Amniotic epithelial cell (primary cell): Measurements from ENCODE around the gene TFPI.
"Not testable (repeated sequence)": the region's sequence is repeated elsewhere in the genome, so short reads cannot be mapped to it uniquely, and the experiment has no call there.

Source experiments
- DNase-seq: peaks from one replicate; pipeline ENCODE4 v3.0.0-alpha.2; 2010; ENCODE audit warnings: low read depth

The TFPI gene

GRCh38 chr2:187527262-187527661, 27.0 kb downstream of the TFPI start:
- peak; percentile 66 for DNase-seq

DNA sequence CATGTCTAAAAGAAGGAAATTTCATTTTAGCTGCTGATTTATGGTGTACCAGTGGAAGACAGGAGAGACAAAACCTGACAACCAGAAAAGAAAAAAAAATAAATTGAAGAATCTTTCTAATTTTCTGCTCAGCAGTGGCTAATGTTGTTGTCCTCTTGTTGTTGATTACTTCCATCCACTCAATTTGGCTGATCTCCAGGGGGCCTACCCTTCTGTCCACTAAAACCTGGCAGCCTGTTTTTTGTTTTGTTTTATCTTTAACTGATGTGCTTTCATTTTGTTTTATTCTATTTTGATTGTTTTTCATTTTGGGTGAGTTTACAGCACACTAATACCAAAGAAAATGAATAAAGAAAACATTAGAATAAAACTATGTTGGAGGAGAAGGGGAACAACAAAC, 27.4 kb downstream of the TFPI start:
- no peak for DNase-seq

DNA sequence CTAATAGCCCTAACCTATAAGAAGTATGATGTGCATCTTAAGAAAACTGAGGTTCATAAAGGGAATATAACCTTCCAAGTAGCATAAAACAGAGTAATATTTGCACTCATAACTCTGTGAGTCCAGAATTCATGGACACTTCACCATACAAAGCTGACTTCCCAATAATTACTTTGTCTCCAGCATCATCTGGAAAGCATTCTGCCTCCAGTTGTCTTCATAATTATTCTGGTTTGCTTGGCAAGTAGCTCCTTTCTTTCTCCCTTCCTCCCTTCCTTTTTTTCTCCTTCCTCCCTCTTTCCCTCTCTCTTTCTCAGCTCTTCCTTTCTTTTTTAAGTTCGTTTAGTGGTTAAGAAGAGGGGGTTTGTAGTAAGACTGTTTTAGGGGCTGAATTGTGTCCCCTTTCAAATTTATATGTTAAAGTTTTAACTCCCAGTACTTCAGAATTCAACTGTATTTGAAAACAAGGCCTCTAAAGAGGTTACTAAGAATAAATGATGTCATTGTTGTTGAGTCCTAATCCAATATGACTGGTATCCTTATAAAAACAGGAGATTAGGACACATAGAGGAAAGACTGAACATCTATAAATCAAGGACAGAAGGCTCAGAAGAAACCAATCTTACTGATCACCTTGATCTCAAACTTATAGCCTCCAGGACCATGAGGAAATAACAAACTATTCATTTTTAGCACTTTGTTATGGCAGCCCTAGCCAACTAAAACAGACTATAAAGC, 28.9 kb downstream of the TFPI start:
- DNase-seq: no peak

- no peak for DNase-seq
Observed at GRCh38 chr2:187523325-187523724, 30.9 kb downstream of the TFPI start.

DNA sequence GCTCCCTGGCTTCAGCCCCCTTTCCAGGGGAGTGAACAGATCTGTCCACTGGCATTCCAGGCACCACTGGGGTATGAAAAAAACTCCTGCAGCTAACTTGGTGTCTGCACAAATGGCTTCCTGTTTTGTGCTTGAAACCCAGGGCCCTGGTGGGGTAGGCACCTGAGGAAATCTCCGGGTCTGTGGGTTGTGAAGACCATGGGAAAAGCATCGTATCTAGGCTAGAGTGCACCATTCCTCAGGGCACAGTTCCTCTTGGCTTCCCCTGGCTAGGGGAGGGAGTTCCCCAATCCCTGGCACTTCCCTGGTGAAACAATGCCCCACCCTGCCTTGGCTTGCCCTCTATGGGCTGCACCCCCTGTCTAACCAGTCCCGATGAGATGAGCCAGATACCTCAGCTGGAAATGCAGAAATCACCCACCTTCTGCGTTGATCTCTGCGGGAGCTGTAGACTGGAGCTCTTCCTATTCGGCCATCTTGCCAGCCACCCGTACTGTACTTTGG, 34.1 kb downstream of the TFPI start:
- no peak for DNase-seq

DNA sequence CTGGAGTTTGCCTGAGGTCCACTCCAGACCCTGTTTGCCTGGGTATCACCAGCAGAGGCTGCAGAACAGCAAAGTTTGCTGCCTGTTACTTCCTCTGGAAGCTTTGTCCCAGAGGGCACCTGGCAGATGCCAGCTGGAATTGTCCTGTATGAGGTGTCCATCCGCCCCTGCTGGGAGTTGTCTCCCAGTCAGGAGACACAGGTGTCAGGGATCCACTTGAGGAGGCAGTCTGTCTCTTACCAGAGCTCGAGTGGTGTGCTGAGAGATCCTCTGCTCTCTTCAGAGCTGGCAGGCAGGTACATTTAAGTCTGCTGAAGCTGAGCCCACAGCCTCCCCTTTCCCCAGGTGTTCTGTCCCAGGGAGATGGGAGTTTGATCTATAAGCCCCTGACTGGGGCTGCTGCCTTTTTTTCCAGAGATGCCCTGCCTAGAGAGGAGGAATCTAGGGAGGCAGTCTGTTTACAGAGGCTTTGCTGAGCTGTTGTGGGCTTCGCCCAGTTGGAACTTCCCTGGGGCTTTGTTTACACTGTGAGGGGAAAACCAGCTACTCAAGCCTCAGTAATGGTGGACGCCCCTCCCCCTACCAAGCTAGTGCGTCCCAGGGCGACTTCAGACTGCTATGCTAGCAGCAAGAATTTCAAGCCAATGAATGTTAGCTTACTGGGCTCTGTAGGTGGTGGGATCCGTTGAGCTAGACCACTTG, 34.7 kb downstream of the TFPI start:
- no peak for DNase-seq

- not testable (repeated sequence) for DNase-seq
Observed at GRCh38 chr2:187517750-187518361, 36.4 kb downstream of the TFPI start.

GRCh38 chr2:187516630-187517510, 37.4 kb downstream of the TFPI start:
- DNase-seq: not testable (repeated sequence)

DNA sequence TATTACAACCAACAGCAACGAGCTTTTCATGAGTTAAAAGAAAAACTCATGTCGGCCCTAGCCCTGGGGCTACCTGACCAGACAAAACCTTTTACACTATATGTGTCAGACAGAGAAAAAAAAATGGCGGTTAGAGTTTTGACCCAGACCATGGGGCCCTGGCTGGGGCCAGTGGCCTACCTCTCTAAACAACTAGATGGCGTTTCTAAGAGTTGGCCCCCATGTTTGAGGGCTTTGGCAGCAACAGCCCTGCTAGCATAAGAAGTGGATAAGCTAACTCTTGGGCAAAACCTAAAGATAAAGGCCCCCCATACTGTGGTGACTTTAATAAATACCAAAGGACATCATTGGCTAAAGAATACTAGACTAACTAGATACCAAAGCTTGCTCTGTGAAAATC, 39.3 kb downstream of the TFPI start:
- no peak for DNase-seq

DNA sequence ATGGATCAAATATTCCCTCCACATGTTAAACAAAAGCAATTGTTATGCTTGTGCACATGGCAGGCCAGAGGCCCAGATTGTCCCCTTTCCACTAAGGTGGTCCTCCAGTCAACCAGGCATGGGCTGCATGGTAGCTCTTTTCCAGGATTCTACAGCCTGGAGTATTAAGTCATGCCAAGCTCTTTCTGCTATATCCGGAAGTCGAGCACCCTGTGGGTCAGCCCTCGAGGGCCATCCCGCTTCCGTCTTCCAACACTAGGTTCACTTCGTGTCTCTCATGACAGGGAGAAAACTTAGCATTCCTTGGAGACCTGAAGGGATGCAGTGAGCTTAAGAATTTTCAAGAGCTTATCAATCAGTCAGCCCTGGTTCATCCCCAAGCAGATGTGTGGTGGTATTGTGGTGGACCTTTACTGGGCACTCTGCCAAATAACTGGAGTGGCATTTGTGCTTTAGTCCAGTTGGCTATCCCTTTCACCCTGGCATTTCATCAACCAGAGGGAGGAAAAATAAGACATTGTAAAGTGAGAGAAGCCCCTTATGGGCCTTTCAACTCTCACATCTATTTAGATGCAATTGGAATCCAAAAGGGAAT, 39.9 kb downstream of the TFPI start:
- DNase-seq: not testable (repeated sequence)

DNA sequence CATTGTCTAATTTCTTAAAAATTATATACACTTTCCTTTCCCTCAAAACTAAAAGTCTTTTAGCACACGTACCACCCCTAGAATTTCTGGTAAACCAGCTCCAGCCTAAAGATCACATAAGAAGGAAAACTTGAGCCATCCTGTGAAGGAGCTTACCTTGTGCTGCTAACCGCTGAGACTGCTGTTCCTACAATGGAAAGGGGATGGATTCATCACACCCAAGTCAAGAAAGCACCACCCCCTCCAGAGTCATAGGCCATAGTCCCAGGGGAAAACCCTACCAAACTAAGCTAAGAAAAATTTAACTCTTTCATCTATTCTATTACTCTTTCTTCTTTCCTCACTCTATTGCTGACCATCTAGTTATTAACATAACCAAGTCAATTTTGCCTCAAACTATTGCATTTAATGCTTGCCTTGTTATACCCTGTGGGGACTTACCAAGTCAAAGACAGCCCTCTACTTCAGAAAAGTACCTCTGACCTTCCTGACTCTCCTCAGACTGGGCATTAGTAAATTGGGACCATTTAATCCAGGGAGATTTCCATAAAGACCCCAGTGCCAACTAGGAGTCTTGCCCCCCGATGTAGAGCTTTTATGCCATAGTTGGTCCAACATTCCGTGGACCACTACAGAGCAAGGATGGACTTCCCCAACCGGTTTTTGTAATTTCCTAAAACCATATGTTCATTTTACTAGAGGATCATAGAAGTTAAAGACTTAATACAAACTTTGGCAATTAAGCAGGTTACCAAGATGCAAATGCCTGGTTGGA, 40.6 kb downstream of the TFPI start:
- DNase-seq: not testable (repeated sequence)

DNA sequence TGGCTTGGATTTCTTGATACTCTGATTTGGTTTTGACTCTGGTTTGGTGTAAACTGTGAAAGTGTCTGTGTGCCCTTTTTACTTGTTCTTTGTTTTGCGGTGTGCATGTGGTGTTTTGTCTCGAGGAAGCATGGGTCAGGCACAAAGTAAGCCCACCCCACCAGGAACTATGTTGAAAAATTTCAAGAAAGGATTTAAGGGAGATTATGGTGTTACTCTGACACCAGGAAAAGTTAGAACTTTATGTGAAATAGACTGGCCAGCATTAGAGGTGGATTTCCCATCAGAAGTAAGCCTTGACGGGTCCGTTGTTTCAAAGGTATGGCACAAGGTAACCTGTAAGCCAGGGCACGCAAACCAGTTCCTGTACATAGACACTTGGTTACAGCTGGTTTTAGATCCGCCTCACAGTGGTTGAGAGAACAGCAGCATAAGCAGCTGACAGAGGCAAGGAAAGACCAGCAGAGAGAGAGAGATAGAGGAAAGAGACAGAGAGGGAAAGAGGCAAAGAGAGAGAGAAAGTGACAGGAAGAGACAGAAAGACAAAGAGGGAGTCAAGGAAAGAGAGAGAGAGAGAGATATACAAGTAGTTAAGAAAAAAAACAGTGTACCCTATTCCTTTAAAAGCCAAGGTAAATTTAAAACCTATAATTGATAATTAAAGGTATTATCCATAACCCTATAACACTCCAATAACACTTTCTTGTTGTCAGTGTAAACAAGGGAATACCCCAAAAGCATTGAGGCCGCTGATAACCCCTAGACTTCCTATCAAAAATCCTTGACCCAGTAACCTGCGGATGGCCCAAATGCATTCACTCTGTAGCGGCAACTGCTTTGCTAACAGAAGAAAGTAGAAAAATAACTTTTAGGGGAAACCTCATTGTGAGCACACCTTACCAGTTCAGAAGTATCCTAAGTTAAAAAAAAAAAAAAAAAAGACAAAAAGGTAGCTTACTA, 42.6 kb downstream of the TFPI start:
- DNase-seq: no peak

DNA sequence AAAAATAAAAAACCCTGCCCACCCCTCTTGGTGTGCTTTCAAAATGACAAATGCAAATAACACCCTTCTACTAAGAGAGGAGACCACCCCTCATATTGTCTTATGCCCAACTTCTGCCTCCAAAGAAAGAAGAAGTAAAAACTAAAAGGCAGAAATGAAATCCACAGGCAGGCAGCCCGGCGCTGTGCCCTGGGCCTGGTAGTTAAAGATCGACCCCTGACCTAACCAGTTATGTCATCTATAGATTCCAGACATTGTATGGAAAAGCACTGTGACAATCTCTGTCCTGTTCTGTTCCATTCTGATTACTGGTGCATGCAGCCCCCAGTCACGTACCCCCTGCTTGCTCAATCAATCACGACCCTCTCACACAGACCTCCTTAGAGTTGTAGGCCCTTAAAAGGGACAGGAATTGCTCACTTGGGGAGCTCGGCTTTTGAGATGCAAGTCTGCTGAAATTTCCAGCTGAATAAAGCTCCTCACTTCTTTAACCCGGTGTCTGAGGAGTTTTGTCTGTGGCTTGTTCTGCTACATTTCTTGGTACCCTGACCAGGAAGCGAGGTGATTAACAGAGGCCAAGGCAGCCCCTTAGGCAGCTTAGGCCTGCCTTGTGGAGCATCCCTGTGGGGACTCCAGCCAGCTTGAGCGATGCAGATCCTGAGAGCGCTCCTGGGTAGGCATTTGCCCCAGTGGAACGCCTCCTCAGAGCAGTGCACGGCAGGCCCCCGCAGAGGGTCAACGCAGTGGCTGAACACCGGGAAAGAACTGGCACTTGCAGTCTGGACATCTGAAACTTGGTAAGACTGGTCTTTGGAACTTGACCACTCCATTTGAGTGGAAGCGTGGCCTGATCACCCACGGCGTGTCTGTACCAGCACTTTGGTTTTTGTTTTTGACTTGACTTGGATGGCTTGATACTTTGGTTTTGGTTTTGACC, 43.5 kb downstream of the TFPI start:
- not testable (repeated sequence) for DNase-seq

DNA sequence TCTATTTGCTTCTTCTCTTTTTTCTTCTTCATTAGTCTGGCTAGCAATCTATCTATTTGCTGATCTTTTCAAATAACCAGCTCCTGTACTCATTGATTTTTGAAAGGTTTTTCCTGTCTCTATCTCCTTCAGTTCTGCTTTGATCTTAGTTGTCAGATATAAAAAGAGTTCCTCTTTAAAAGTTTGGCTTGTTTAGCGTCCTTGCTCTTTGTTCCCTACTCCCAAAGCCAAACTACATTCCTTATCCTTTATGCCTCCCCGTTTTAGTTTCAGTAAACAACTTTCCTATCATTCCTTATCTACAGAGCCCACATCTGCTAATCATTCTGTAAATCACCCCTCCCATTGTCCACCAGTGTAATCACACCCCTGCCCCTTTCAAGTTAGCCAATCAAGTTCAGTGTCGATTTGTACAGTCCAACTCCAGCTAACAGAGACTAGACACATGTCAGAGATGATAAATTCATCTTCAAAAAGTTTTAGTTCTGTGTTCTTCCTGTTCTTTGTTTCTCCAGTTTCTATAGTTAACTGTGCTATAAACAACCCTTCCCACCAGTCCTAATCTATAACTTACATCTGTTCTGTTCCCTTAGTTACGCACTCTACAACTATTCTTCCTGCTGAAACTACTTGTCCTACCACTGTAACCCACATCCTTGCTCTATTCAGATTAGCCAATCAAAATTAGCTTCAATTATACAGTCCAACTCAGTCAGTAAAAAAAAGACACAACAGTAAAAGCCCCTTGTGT, 44.4 kb downstream of the TFPI start:
- peak; percentile 21 for DNase-seq

DNA sequence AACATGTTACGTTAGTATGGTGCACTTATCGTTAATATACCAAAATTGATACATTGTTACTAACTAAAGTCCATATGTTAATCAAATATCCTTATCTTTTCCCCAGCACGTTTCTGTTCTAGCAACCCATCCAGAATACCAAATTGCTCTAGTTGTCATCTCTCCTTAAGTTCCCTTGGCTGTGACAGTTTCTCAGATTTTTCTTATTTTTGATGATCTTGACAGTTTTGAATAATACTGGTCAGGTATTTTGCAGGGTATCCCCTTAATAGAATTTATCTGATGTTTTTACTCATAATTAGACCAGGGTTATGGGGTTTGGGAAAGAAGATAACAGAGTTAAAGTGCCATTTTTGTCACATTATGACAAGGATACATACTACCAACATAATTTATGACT, 47.8 kb downstream of the TFPI start:
- no peak for DNase-seq

- DNase-seq: no peak
Observed at GRCh38 chr2:187505065-187505672, 49.1 kb downstream of the TFPI start.

GRCh38 chr2:187504312-187504921, 49.8 kb downstream of the TFPI start:
- DNase-seq: peak; percentile 40
